WTC11 (cell line): ENCODE measurements around the gene TGDS.

Source experiments
- CBFB ChIP-seq: sonication (generic); formaldehyde crosslinking; IDR thresholded peaks from 2 replicates; pipeline ENCODE4 v1.8.1; 2022; ENCODE audit warnings: mild to moderate bottlenecking, low read depth, missing genetic modification reagents
- E2F5 ChIP-seq: sonication (generic); formaldehyde crosslinking; IDR thresholded peaks from 2 replicates; pipeline ENCODE4 v1.8.1; 2022; ENCODE audit warnings: mild to moderate bottlenecking, moderate library complexity, missing genetic modification reagents
- FOXJ3 ChIP-seq: sonication (generic); formaldehyde crosslinking; IDR thresholded peaks from 2 replicates; pipeline ENCODE4 v1.9.0; 2021; ENCODE audit warnings: missing genetic modification reagents, mild to moderate bottlenecking, borderline replicate concordance
- MXD4 ChIP-seq: fragments of 250-450 bp; sonication (Bioruptor Pico); IDR thresholded peaks from 2 replicates; pipeline ENCODE4 v1.8.0; 2021; ENCODE audit warnings: mild to moderate bottlenecking, moderate library complexity, borderline replicate concordance
- SMAD3 ChIP-seq: sonication (generic); formaldehyde crosslinking; IDR thresholded peaks from 2 replicates; pipeline ENCODE4 v1.8.0; 2022; ENCODE audit warnings: missing genetic modification reagents, mild to moderate bottlenecking, borderline replicate concordance
- SMAD4 ChIP-seq: sonication (generic); formaldehyde crosslinking; IDR thresholded peaks from 2 replicates; pipeline ENCODE4 v1.8.0; 2022; ENCODE audit warnings: mild to moderate bottlenecking, missing genetic modification reagents
- STAT6 ChIP-seq: sonication (generic); formaldehyde crosslinking; conservative IDR thresholded peaks from 2 replicates; pipeline ENCODE4 v1.8.1; 2023; ENCODE audit warnings: mild to moderate bottlenecking, low read depth, missing genetic modification reagents, moderate library complexity
- ZNF121 ChIP-seq: sonication (generic); formaldehyde crosslinking; IDR thresholded peaks from 2 replicates; pipeline ENCODE4 v1.8.0; 2023; ENCODE audit warnings: missing genetic modification reagents
- ZNF138 ChIP-seq: sonication (generic); formaldehyde crosslinking; conservative IDR thresholded peaks from 2 replicates; pipeline ENCODE4 v1.8.1; 2022; ENCODE audit warnings: mild to moderate bottlenecking, moderate library complexity, missing genetic modification reagents
- TF ChIP-seq, protein P1 (sequence below): fragments of 200-600 bp; IDR thresholded peaks from 2 replicates; pipeline ENCODE4 v1.8.0; 2022; ENCODE audit warnings: antibody characterized with exemption
- TF ChIP-seq, protein P2 (sequence below): sonication (generic); formaldehyde crosslinking; conservative IDR thresholded peaks from 2 replicates; pipeline ENCODE4 v1.8.1; 2022; ENCODE audit warnings: mild to moderate bottlenecking, missing genetic modification reagents
- TF ChIP-seq, protein P3 (sequence below): sonication (generic); formaldehyde crosslinking; IDR thresholded peaks from 2 replicates; pipeline ENCODE4 v1.8.1; 2022; ENCODE audit warnings: mild to moderate bottlenecking, missing genetic modification reagents, moderate library complexity, borderline replicate concordance

GRCh38 chr13:94544922-94545321 is 51.0 kb downstream of the TGDS start:
- TF ChIP-seq MXD4: no peak
- TF ChIP-seq SMAD4 (CRISPR knock-in tag): no peak
- TF ChIP-seq E2F5 (CRISPR knock-in tag): no peak
- TF ChIP-seq STAT6 (CRISPR knock-in tag): no peak
- TF ChIP-seq, protein P1, sequence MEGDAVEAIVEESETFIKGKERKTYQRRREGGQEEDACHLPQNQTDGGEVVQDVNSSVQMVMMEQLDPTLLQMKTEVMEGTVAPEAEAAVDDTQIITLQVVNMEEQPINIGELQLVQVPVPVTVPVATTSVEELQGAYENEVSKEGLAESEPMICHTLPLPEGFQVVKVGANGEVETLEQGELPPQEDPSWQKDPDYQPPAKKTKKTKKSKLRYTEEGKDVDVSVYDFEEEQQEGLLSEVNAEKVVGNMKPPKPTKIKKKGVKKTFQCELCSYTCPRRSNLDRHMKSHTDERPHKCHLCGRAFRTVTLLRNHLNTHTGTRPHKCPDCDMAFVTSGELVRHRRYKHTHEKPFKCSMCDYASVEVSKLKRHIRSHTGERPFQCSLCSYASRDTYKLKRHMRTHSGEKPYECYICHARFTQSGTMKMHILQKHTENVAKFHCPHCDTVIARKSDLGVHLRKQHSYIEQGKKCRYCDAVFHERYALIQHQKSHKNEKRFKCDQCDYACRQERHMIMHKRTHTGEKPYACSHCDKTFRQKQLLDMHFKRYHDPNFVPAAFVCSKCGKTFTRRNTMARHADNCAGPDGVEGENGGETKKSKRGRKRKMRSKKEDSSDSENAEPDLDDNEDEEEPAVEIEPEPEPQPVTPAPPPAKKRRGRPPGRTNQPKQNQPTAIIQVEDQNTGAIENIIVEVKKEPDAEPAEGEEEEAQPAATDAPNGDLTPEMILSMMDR: no peak
- TF ChIP-seq CBFB: no peak
- TF ChIP-seq ZNF121 (CRISPR knock-in tag): no peak
- TF ChIP-seq, protein P2, sequence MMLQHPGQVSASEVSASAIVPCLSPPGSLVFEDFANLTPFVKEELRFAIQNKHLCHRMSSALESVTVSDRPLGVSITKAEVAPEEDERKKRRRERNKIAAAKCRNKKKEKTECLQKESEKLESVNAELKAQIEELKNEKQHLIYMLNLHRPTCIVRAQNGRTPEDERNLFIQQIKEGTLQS (CRISPR knock-in tag): no peak
- TF ChIP-seq ZNF138: no peak
- no peak for TF ChIP-seq SMAD3 (CRISPR knock-in tag)
- no peak for TF ChIP-seq FOXJ3 (CRISPR knock-in tag)
- TF ChIP-seq, protein P3, sequence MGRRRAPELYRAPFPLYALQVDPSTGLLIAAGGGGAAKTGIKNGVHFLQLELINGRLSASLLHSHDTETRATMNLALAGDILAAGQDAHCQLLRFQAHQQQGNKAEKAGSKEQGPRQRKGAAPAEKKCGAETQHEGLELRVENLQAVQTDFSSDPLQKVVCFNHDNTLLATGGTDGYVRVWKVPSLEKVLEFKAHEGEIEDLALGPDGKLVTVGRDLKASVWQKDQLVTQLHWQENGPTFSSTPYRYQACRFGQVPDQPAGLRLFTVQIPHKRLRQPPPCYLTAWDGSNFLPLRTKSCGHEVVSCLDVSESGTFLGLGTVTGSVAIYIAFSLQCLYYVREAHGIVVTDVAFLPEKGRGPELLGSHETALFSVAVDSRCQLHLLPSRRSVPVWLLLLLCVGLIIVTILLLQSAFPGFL: no peak
